WTC11 (cell line): ENCODE data around the gene EDAR. TPM values are rescaled to one million over a fixed set of nuclear protein-coding genes. Genes with fewer than 3 reads are reported as not detected.

Experiments used
- ATAC-seq: fragments of 200-7000 bp; cut with Tn5 transposase; 2 replicates; pipeline ENCODE4 v1.10.0; 2021; ENCODE audit warnings: mild to moderate bottlenecking, moderate library complexity
- CTCF ChIA-PET: fragments of 300-600 bp; sonication (Branson Sonifier 250); formaldehyde crosslinking; loops from one replicate; lab custom pipeline; 2021; ENCODE audit warnings: antibody characterized with exemption; lab: Charles Lee
- POLR2A ChIA-PET: fragments of 350-600 bp; sonication (Branson Sonifier 250); formaldehyde crosslinking; loops from one replicate; lab custom pipeline; 2021; ENCODE audit warnings: antibody characterized with exemption; lab: Charles Lee
- DNase-seq: peaks from one replicate; pipeline ENCODE4 v3.0.0; 2021; ENCODE audit warnings: low spot score
- H3K27ac Mint-ChIP-seq: 2 replicates; pipeline ENCODE4 v1.8.0; 2021; ENCODE audit warnings: mixed read lengths
- H3K27me3 Mint-ChIP-seq: 2 replicates; pipeline ENCODE4 v1.8.0; 2021; ENCODE audit warnings: low read depth, mild to moderate bottlenecking, moderate library complexity, mixed read lengths
- H3K36me3 Mint-ChIP-seq: 2 replicates; pipeline ENCODE4 v1.8.0; 2021; ENCODE audit warnings: mixed read lengths
- H3K4me1 Mint-ChIP-seq: 2 replicates; pipeline ENCODE4 v1.8.0; 2022; ENCODE audit warnings: mixed read lengths
- H3K4me3 Mint-ChIP-seq: 2 replicates; pipeline ENCODE4 v1.8.0; 2021; ENCODE audit warnings: mild to moderate bottlenecking, moderate library complexity, mixed read lengths
- H3K9me3 Mint-ChIP-seq: 2 replicates; pipeline ENCODE4 v1.8.0; 2021; ENCODE audit warnings: mixed read lengths
- AR ChIP-seq: fragments of 250-450 bp; sonication (Bioruptor Pico); IDR thresholded peaks from 2 replicates; pipeline ENCODE4 v1.9.0; 2021; ENCODE audit warnings: mild to moderate bottlenecking
- GTF2I ChIP-seq: fragments of 250-450 bp; sonication (Bioruptor Pico); conservative IDR thresholded peaks from 2 replicates; pipeline ENCODE4 v1.4.0; 2021; ENCODE audit warnings: mild to moderate bottlenecking
- NFE2L1 ChIP-seq: sonication (generic); formaldehyde crosslinking; IDR thresholded peaks from 2 replicates; pipeline ENCODE4 v1.8.1; 2023; ENCODE audit warnings: missing genetic modification reagents
- OVOL2 ChIP-seq: fragments of 250-450 bp; sonication (Bioruptor Pico); IDR thresholded peaks from 2 replicates; pipeline ENCODE4 v1.9.0; 2021; ENCODE audit warnings: mild to moderate bottlenecking, borderline replicate concordance
- RORB ChIP-seq: fragments of 250-450 bp; sonication (Bioruptor Pico); IDR thresholded peaks from 2 replicates; pipeline ENCODE4 v1.9.0; 2021; ENCODE audit warnings: mild to moderate bottlenecking
- TEAD4 ChIP-seq: sonication (generic); formaldehyde crosslinking; IDR thresholded peaks from 2 replicates; pipeline ENCODE4 v1.8.0; 2022; ENCODE audit warnings: mild to moderate bottlenecking, missing genetic modification reagents
- TP53 ChIP-seq: sonication (generic); formaldehyde crosslinking; IDR thresholded peaks from 2 replicates; pipeline ENCODE4 v1.8.1; 2023; ENCODE audit warnings: mild to moderate bottlenecking, missing genetic modification reagents
- USF2 ChIP-seq: sonication (generic); formaldehyde crosslinking; IDR thresholded peaks from 2 replicates; pipeline ENCODE4 v1.8.1; 2023; ENCODE audit warnings: mild to moderate bottlenecking, missing genetic modification reagents, moderate library complexity
- ZBTB21 ChIP-seq: sonication (generic); formaldehyde crosslinking; IDR thresholded peaks from 2 replicates; pipeline ENCODE4 v1.8.1; 2023; ENCODE audit warnings: mild to moderate bottlenecking, missing genetic modification reagents, borderline replicate concordance
- ZNF219 ChIP-seq: sonication (generic); formaldehyde crosslinking; IDR thresholded peaks from 2 replicates; pipeline ENCODE4 v1.8.0; 2023; ENCODE audit warnings: missing genetic modification reagents, mild to moderate bottlenecking, borderline replicate concordance
- ZNF317 ChIP-seq: sonication (generic); formaldehyde crosslinking; IDR thresholded peaks from 2 replicates; pipeline ENCODE4 v1.8.1; 2023; ENCODE audit warnings: low read depth, mild to moderate bottlenecking, moderate library complexity, missing genetic modification reagents, borderline replicate concordance
- ZNF416 ChIP-seq: fragments of 250-450 bp; sonication (Bioruptor Pico); IDR thresholded peaks from 2 replicates; pipeline ENCODE4 v1.9.0; 2021; ENCODE audit warnings: mild to moderate bottlenecking, inconsistent platforms
- ZNF425 ChIP-seq: fragments of 250-450 bp; sonication (Bioruptor Pico); conservative IDR thresholded peaks from 2 replicates; pipeline ENCODE4 v1.9.0; 2021; ENCODE audit warnings: mild to moderate bottlenecking
- ZNF532 ChIP-seq: fragments of 250-450 bp; sonication (Bioruptor Pico); IDR thresholded peaks from 2 replicates; pipeline ENCODE4 v1.9.0; 2021; ENCODE audit warnings: mild to moderate bottlenecking, borderline replicate concordance
- total RNA-seq: library from RNA; stranded (reverse); gene quantifications from 3 replicates; pipeline ENCODE4 v1.2.3, GENCODE V29; 2021

The EDAR gene
- total RNA-seq, 1 experiment from 2014 or later, result not detected

- TF ChIP-seq USF2 (CRISPR knock-in tag) (no peak), OVOL2 (CRISPR knock-in tag) (no peak), ZBTB21 (CRISPR knock-in tag) (no peak), TEAD4 (CRISPR knock-in tag) (no peak), ZNF416 (CRISPR knock-in tag) (no peak), AR (no peak), ZNF425 (no peak), RORB (CRISPR knock-in tag) (no peak), NFE2L1 (CRISPR knock-in tag) (no peak)
Observed at GRCh38 chr2:109021895-109022300, 32.9 kb upstream of the EDAR start (continued).

- POLR2A ChIA-PET, result no interaction called here
- H3K4me1 Mint-ChIP-seq, result peaks cover 17% of the 10 kb centered on the region
- CTCF ChIA-PET, result interaction anchor here (1.3 to 1.6 kb wide), 2 partner anchors 18 to 76 kb away, joined by 4 to 7 read pairs; no protein-coding TSS in a partner anchor
- no peaks in the 10 kb centered on the region for H3K9me3 Mint-ChIP-seq
- DNase-seq (no peak), ATAC-seq (peak; percentile 44)
- no peaks in the 10 kb centered on the region for H3K36me3 Mint-ChIP-seq
- H3K27ac Mint-ChIP-seq, result no peak overlapping the region
- H3K27me3 Mint-ChIP-seq, result no peaks in the 10 kb centered on the region; the same call in 1 of the 2 replicates
- TF ChIP-seq ZNF317 (CRISPR knock-in tag), result no peak
- H3K4me3 Mint-ChIP-seq, result no peak overlapping the region
Observed at GRCh38 chr2:109020217-109020637, 31.2 kb upstream of the EDAR start.

GRCh38 chr2:109018452-109018851, 29.4 kb upstream of the EDAR start:
- no peak overlapping the region for H3K27ac Mint-ChIP-seq
- no peaks in the 10 kb centered on the region; the same call in 1 of the 2 replicates for H3K27me3 Mint-ChIP-seq
- no peaks in the 10 kb centered on the region for H3K36me3 Mint-ChIP-seq
- POLR2A ChIA-PET, result no interaction called here
- no peak overlapping the region for H3K4me3 Mint-ChIP-seq
- no peaks in the 10 kb centered on the region for H3K9me3 Mint-ChIP-seq
- TF ChIP-seq GTF2I (CRISPR knock-in tag) (peak; percentile 50; the same call in 1 of the 2 replicates), ZNF416 (CRISPR knock-in tag) (no peak)
- ATAC-seq (no peak), DNase-seq (no peak)
- CTCF ChIA-PET, result no interaction called here
- peaks cover 17% of the 10 kb centered on the region for H3K4me1 Mint-ChIP-seq

GRCh38 chr2:109017017-109017416, 28.0 kb upstream of the EDAR start:
- Mint-ChIP-seq H3K9me3 (no peaks in the 10 kb centered on the region), H3K4me1 (peaks cover 22% of the 10 kb centered on the region), H3K27ac (no peak overlapping the region), H3K36me3 (no peaks in the 10 kb centered on the region), H3K4me3 (no peak overlapping the region), H3K27me3 (no peaks in the 10 kb centered on the region; the same call in 1 of the 2 replicates)
- no peak for TF ChIP-seq ZNF532 (CRISPR knock-in tag)
- no peak for TF ChIP-seq TP53 (CRISPR knock-in tag)
- no peak for TF ChIP-seq ZNF219 (CRISPR knock-in tag)
- ATAC-seq (no peak), DNase-seq (no peak)
- ChIA-PET CTCF (interaction anchor here (1.1 to 1.5 kb wide), 2 partner anchors 15 to 57 kb away, joined by 3 to 8 read pairs; no protein-coding TSS in a partner anchor), POLR2A (no interaction called here)
